K562 (cell line): ENCODE data around the gene PBXIP1. TPM values are rescaled to one million over a fixed set of nuclear protein-coding genes. Genes with fewer than 3 reads are reported as not detected.

Experiments
- C11orf30 ChIP-seq: fragments of 450-650 bp; IDR thresholded peaks from 2 replicates; pipeline ENCODE4 v1.6.1; 2016; ENCODE audit warnings: low read depth, mild to moderate bottlenecking
- CHCHD3 ChIP-seq: fragments of 250-450 bp; sonication (Bioruptor Pico); IDR thresholded peaks from 2 replicates; pipeline ENCODE4 v2.1.2; 2022; ENCODE audit warnings: mild to moderate bottlenecking
- EGR1 ChIP-seq: fragments of 450-650 bp; conservative IDR thresholded peaks from 2 replicates; pipeline ENCODE4 v1.6.1; 2017; ENCODE audit warnings: mild to moderate bottlenecking
- ERF ChIP-seq: fragments of 450-650 bp; formaldehyde crosslinking; IDR thresholded peaks from 2 replicates; pipeline ENCODE4 v1.4.0; 2020; ENCODE audit warnings: mild to moderate bottlenecking, mixed read lengths
- LEF1 ChIP-seq: fragments of 450-650 bp; IDR thresholded peaks from 2 replicates; pipeline ENCODE4 v1.6.1; 2016; ENCODE audit warnings: mild to moderate bottlenecking
- MTA3 ChIP-seq: fragments of 450-650 bp; formaldehyde crosslinking; IDR thresholded peaks from 2 replicates; pipeline ENCODE4 v1.6.1; 2017; ENCODE audit warnings: mild to moderate bottlenecking, borderline replicate concordance
- NFE2 ChIP-seq: IDR thresholded peaks from 2 replicates; pipeline ENCODE4 v1.6.1; 2014; ENCODE audit warnings: antibody characterized with exemption, low read depth
- NFIC ChIP-seq: fragments of 450-650 bp; IDR thresholded peaks from 2 replicates; pipeline ENCODE4 v1.6.1; 2017; ENCODE audit warnings: mild to moderate bottlenecking, inconsistent platforms
- POLR3G ChIP-seq: IDR thresholded peaks from 2 replicates; pipeline ENCODE4 v1.6.1; 2011; ENCODE audit not compliant: insufficient read length, insufficient replicate concordance; ENCODE audit errors: extremely low read depth
- SAFB ChIP-seq: fragments of 200-400 bp; formaldehyde crosslinking; IDR thresholded peaks from 2 replicates; pipeline ENCODE4 v1.6.1; 2017; ENCODE audit warnings: low read depth, low read length, borderline replicate concordance
- SPI1 ChIP-seq: IDR thresholded peaks from 2 replicates; pipeline ENCODE4 v1.6.1; 2011; ENCODE audit warnings: low read depth, low read length, control low read depth, borderline replicate concordance
- ZC3H11A ChIP-seq: IDR thresholded peaks from 2 replicates; pipeline ENCODE4 v1.6.1; 2012; ENCODE audit warnings: low read depth, low read length, improper control_type of control experiment
- ZEB2 ChIP-seq: fragments of 450-650 bp; IDR thresholded peaks from 2 replicates; pipeline ENCODE4 v1.6.1; 2016
- ZNF121 ChIP-seq: sonication (generic); formaldehyde crosslinking; conservative IDR thresholded peaks from 2 replicates; pipeline ENCODE4 v1.8.0; 2022; ENCODE audit warnings: missing genetic modification reagents
- ZNF644 ChIP-seq: fragments of 200-800 bp; sonication (Bioruptor generic); IDR thresholded peaks from 2 replicates; pipeline ENCODE4 v1.6.1; 2016; ENCODE audit warnings: low read depth, missing genetic modification characterization, missing compliant biosample characterization
- polyA plus RNA-seq, 8 experiments: library from polyadenylated mRNA; depleted of rRNA in 4 of 8; stranded (reverse) in 5 of 8; unstranded in 3 of 8; fragments of >200 nt; fragmentation: Nextera tagmentation in 2 of 8; fragmentation: Illumina TruSeq in 1 of 8; extraction: Ambion mirVana in 2 of 8; extraction: Trizol in 1 of 8; gene quantifications; 2 replicates each; pipeline versions ENCODE4 v1.2.1 to v1.2.3, GENCODE V29; 2011 to 2014; ENCODE audit warnings: inconsistent platforms in 1 of 8, missing spikeins in 1 of 8
- total RNA-seq, 7 experiments: library from RNA; depleted of rRNA in 6 of 7; stranded (reverse); fragments of >200 nt in 6 of 7; fragmentation: Illumina TruSeq in 2 of 7; extraction: Trizol in 2 of 7; gene quantifications; 2 replicates each; pipeline versions ENCODE4 v1.2.1 to v1.2.3, GENCODE V29; 2011 to 2021; ENCODE audit warnings: low replicate concordance in 1 of 7
- TF ChIP-seq, protein P1 (sequence below): fragments of 250-450 bp; sonication (Bioruptor Pico); IDR thresholded peaks from 2 replicates; pipeline ENCODE4 v1.5.0; 2020; ENCODE audit warnings: mild to moderate bottlenecking
- TF ChIP-seq, protein P2 (sequence below): fragments of 450-650 bp; IDR thresholded peaks from 2 replicates; pipeline ENCODE4 v1.6.1; 2016
- TF ChIP-seq, protein P3 (sequence below): fragments of 450-650 bp; formaldehyde crosslinking; IDR thresholded peaks from 2 replicates; pipeline ENCODE4 v1.4.0; 2022; ENCODE audit warnings: missing genetic modification characterization
- TF ChIP-seq, protein P4 (sequence below): IDR thresholded peaks from 3 replicates; pipeline ENCODE4 v1.6.1; 2011; ENCODE audit warnings: borderline replicate concordance, mild to moderate bottlenecking; ENCODE audit not compliant: insufficient read length, insufficient read depth

PBXIP1 gene
- total and polyA plus RNA-seq, 9 of the 15 experiments (the other 6 are each of a cell fraction or from before 2014, with no cell fraction given) = 0.13 to 8.3 (median 5.8) TPM

DNA sequence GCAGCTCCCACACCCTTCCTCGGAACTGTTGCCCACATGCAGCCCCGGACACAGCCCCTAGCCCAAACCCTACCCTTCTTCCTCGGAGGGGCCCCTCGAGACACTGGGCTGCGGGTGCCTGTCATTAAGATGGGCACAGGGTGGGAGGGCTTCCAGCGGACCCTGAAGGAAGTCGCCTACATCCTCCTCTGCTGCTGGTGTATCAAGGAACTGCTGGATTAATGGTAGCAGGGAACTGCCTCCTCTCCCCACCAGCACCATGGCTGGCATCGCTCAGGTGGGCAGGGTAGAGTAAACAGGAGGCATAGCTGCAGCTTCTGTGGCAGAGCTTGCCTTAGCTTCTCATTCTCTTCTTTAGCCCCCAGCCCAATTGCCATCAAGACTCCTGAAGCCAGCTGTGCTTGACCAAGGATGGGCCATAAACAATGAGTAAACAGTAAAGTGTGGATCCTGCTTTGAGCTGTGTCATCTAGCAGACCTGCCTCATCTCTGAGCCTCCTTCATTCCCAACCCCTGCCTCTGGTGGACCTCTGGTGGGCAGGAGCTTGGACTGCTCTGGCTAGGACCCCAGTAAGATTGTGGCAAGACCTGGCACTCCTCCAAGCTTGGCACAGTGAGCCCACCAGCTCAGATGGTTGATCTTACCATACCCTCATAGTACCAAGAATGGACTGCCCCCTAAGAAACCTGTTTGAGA, 37.8 kb upstream of the PBXIP1 start, which contains the start of gene LENEP (continued):
- TF ChIP-seq SPI1 (no peak), ERF (CRISPR knock-in tag) (0 out of 2 replicates have a peak, but pooled peaks have one; percentile 15), ZNF121 (CRISPR knock-in tag) (no peak), NFIC (peak; percentile 42), ZEB2 (no peak), LEF1 (no peak), C11orf30 (peak; percentile 39; the same call in 1 of the 2 replicates), CHCHD3 (CRISPR knock-in tag) (no peak), POLR3G (no peak), EGR1 (0 out of 2 replicates have a peak, but pooled peaks have one; percentile 10), MTA3 (no peak), ZC3H11A (no peak), ZNF644 (tag) (no peak), NFE2 (peak; percentile 38; the same call in 1 of the 2 replicates), SAFB (no peak)
- TF ChIP-seq, protein P1, sequence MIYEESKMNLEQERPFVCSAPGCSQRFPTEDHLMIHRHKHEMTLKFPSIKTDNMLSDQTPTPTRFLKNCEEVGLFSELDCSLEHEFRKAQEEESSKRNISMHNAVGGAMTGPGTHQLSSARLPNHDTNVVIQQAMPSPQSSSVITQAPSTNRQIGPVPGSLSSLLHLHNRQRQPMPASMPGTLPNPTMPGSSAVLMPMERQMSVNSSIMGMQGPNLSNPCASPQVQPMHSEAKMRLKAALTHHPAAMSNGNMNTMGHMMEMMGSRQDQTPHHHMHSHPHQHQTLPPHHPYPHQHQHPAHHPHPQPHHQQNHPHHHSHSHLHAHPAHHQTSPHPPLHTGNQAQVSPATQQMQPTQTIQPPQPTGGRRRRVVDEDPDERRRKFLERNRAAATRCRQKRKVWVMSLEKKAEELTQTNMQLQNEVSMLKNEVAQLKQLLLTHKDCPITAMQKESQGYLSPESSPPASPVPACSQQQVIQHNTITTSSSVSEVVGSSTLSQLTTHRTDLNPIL (CRISPR knock-in tag) = no peak
- TF ChIP-seq, protein P2, sequence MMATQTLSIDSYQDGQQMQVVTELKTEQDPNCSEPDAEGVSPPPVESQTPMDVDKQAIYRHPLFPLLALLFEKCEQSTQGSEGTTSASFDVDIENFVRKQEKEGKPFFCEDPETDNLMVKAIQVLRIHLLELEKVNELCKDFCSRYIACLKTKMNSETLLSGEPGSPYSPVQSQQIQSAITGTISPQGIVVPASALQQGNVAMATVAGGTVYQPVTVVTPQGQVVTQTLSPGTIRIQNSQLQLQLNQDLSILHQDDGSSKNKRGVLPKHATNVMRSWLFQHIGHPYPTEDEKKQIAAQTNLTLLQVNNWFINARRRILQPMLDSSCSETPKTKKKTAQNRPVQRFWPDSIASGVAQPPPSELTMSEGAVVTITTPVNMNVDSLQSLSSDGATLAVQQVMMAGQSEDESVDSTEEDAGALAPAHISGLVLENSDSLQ = no peak
- TF ChIP-seq, protein P3, sequence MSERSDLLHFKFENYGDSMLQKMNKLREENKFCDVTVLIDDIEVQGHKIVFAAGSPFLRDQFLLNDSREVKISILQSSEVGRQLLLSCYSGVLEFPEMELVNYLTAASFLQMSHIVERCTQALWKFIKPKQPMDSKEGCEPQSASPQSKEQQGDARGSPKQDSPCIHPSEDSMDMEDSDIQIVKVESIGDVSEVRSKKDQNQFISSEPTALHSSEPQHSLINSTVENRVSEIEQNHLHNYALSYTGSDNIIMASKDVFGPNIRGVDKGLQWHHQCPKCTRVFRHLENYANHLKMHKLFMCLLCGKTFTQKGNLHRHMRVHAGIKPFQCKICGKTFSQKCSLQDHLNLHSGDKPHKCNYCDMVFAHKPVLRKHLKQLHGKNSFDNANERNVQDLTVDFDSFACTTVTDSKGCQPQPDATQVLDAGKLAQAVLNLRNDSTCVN (CRISPR knock-in tag) = no peak
- TF ChIP-seq, protein P4, sequence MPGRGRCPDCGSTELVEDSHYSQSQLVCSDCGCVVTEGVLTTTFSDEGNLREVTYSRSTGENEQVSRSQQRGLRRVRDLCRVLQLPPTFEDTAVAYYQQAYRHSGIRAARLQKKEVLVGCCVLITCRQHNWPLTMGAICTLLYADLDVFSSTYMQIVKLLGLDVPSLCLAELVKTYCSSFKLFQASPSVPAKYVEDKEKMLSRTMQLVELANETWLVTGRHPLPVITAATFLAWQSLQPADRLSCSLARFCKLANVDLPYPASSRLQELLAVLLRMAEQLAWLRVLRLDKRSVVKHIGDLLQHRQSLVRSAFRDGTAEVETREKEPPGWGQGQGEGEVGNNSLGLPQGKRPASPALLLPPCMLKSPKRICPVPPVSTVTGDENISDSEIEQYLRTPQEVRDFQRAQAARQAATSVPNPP = no peak
